ENCODE results near the gene NDFIP2.
A peak's percentile ranks its signal among the peaks of the same experiment; 100 is the strongest.

NDFIP2 gene

DNA sequence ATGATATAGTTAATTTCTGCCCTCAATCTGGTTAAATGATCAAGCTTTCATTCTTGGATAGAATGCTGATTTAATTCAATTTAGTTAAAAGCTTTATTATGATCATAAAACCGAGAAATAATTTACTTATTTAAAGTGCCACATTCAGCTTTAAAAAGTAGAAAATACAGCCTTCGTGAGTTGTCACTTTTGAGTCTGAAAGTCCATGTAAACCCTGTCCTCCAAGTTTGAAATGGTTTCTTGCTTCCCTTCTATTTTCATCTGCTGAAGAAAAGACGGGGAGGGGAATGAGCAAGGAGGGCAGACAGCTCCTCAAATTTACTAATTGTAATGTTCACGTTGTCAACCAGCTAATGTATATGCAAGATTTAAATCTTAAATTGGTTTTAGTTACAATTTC lies 59.5 kb downstream of the NDFIP2 start:
- Histone ChIP-seq H3K4me1 (ENCODE audit: control insufficient read depth in 1 of 2, insufficient read depth in 1 of 2, low read depth in 1 of 2, low read length in 1 of 2) (no peaks in the 10 kb centered on the region), H3K36me3 (no peaks in the 10 kb centered on the region), H3K27me3 (no peaks in the 10 kb centered on the region), H3K27ac (no peak overlapping the region), H3K9me3 (no peaks in the 10 kb centered on the region), H3K4me3 (ENCODE audit: low read depth in 1 of 2, low read length in 1 of 2) (no peak overlapping the region)
- TF ChIP-seq, protein P1, sequence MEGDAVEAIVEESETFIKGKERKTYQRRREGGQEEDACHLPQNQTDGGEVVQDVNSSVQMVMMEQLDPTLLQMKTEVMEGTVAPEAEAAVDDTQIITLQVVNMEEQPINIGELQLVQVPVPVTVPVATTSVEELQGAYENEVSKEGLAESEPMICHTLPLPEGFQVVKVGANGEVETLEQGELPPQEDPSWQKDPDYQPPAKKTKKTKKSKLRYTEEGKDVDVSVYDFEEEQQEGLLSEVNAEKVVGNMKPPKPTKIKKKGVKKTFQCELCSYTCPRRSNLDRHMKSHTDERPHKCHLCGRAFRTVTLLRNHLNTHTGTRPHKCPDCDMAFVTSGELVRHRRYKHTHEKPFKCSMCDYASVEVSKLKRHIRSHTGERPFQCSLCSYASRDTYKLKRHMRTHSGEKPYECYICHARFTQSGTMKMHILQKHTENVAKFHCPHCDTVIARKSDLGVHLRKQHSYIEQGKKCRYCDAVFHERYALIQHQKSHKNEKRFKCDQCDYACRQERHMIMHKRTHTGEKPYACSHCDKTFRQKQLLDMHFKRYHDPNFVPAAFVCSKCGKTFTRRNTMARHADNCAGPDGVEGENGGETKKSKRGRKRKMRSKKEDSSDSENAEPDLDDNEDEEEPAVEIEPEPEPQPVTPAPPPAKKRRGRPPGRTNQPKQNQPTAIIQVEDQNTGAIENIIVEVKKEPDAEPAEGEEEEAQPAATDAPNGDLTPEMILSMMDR (IDR thresholded peaks at IDR 0.05), result no peak

DNA sequence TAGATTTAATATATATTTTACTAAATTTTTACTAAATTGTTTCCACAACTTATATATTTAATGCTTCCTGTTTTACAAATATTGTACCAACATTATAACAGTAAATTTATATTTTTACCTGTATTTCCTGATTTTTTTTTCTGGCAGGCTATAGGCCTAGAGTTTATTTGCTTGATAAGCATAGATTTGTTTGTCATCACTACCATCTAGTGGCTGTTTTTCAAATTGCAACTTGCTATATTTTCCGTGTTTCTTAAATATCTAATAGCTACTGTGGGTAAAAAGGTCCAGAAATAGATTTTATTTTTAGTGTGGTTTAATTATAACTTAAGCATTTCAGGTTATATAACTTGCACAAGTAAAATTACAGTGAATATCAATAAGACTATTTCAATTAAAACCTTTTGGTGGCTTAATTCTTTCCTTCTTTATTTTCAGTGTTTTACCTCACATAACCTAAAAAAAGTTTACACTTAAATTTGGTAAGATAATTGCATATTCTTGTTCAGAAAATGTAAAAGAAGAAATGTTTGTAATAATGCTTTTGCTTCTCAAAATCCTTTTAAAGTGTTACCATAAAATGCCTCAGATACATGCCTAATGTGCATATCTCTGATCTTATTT lies 60.6 kb downstream of the NDFIP2 start:
- H3K4me1 ChIP-seq (ENCODE audit: control insufficient read depth in 1 of 2, insufficient read depth in 1 of 2, low read depth in 1 of 2, low read length in 1 of 2), result no peaks in the 10 kb centered on the region
- TF ChIP-seq, protein P1 (IDR thresholded peaks at IDR 0.05), result peak; percentile 38
- H3K4me3 ChIP-seq (ENCODE audit: low read depth in 1 of 2, low read length in 1 of 2), result no peak overlapping the region
- no peaks in the 10 kb centered on the region for H3K36me3 ChIP-seq
- H3K27me3 ChIP-seq, result no peaks in the 10 kb centered on the region
- H3K9me3 ChIP-seq, result no peaks in the 10 kb centered on the region
- H3K27ac ChIP-seq, result no peak overlapping the region

DNA sequence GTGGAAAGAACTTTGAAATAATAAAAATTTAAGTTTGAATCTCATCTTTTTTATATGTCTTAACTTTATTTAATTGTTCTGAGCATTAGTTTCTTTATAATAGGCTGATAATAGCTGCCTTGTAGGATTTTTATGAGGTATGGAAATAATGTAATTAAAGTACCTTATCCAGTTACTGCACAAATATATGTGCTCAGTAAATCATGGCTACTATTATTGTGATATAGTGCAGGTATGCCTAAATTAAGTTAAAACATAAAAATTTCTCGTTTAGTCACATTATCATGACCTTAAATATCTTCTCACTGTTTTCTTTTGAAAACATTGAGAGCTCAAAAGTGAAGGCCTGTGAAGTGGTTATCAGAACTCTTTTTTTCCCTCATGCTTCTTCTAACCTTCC lies 62.9 kb downstream of the NDFIP2 start:
- peaks cover 6% of the 10 kb centered on the region for H3K27me3 ChIP-seq
- no peak overlapping the region for H3K4me3 ChIP-seq (ENCODE audit: low read depth in 1 of 2, low read length in 1 of 2)
- H3K27ac ChIP-seq, result no peak overlapping the region
- H3K9me3 ChIP-seq, result no peaks in the 10 kb centered on the region
- TF ChIP-seq, protein P1 (IDR thresholded peaks at IDR 0.05), result no peak
- no peaks in the 10 kb centered on the region for H3K4me1 ChIP-seq (ENCODE audit: control insufficient read depth in 1 of 2, insufficient read depth in 1 of 2, low read depth in 1 of 2, low read length in 1 of 2)
- no peaks in the 10 kb centered on the region for H3K36me3 ChIP-seq

GRCh38 chr13:79547211-79548195 lies 66.5 kb downstream of the NDFIP2 start:
- no peaks in the 10 kb centered on the region for H3K36me3 ChIP-seq
- no peaks in the 10 kb centered on the region for H3K9me3 ChIP-seq
- TF ChIP-seq, protein P1 (IDR thresholded peaks at IDR 0.05), result no peak
- H3K4me3 ChIP-seq (ENCODE audit: low read depth in 1 of 2, low read length in 1 of 2), result no peak overlapping the region
- H3K27ac ChIP-seq, result no peak overlapping the region
- peaks cover 6% of the 10 kb centered on the region for H3K27me3 ChIP-seq
- no peaks in the 10 kb centered on the region for H3K4me1 ChIP-seq (ENCODE audit: control insufficient read depth in 1 of 2, insufficient read depth in 1 of 2, low read depth in 1 of 2, low read length in 1 of 2)

- Histone ChIP-seq H3K27ac (no peak overlapping the region), H3K4me3 (ENCODE audit: low read depth in 1 of 2, low read length in 1 of 2) (no peak overlapping the region), H3K27me3 (peaks cover 6% of the 10 kb centered on the region), H3K4me1 (ENCODE audit: control insufficient read depth in 1 of 2, insufficient read depth in 1 of 2, low read depth in 1 of 2, low read length in 1 of 2) (no peaks in the 10 kb centered on the region), H3K36me3 (no peaks in the 10 kb centered on the region), H3K9me3 (no peaks in the 10 kb centered on the region)
- TF ChIP-seq, protein P1 (IDR thresholded peaks at IDR 0.05), result no peak
These were observed 67.9 kb downstream of the NDFIP2 start for GRCh38 chr13:79548902-79549301.

All from neutrophil (primary cell).